ENCODE data around the gene MAST4.

MAST4 gene

GRCh38 chr5:66974256-66974655 is 378.1 kb downstream of the MAST4 start:
- no peak overlapping the region for H3K4me3 ChIP-seq (ENCODE audit: low read depth, low read length)
- no peak overlapping the region for H3K27ac ChIP-seq
- no peak for DNase-seq
- H3K36me3 ChIP-seq (replicated peaks), result no peaks in the 10 kb centered on the region
- H3K27me3 ChIP-seq (replicated peaks), result no peaks in the 10 kb centered on the region
- in situ Hi-C loops (cut with HindIII; ENCODE audit: low pct_ligation_motif_present, low sequenced_read_pairs), result no loop called here
- TF ChIP-seq, protein P1, sequence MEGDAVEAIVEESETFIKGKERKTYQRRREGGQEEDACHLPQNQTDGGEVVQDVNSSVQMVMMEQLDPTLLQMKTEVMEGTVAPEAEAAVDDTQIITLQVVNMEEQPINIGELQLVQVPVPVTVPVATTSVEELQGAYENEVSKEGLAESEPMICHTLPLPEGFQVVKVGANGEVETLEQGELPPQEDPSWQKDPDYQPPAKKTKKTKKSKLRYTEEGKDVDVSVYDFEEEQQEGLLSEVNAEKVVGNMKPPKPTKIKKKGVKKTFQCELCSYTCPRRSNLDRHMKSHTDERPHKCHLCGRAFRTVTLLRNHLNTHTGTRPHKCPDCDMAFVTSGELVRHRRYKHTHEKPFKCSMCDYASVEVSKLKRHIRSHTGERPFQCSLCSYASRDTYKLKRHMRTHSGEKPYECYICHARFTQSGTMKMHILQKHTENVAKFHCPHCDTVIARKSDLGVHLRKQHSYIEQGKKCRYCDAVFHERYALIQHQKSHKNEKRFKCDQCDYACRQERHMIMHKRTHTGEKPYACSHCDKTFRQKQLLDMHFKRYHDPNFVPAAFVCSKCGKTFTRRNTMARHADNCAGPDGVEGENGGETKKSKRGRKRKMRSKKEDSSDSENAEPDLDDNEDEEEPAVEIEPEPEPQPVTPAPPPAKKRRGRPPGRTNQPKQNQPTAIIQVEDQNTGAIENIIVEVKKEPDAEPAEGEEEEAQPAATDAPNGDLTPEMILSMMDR (IDR thresholded peaks at IDR 0.05; ENCODE audit: low read depth, low read length, missing control alignments), result no peak

DNA sequence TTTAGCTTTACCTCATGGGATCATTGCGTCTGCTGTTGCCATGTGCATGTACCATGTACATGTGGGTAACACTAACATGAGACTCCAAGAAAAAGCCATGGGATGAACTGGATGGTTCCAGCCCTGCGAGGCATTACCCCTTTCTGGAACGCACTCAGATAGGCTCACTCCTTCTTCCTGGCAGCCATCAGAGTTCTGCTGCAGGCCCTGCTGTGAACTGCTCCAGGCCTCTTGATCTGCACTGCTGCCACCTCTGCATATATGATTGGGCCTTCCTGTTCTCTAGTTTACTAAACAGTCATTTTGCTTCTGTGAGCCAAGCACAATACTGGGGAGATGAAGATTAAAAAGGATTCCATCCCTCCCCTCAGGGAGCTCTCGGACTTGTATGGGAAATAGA is 379.9 kb downstream of the MAST4 start:
- Histone ChIP-seq H3K4me3 (ENCODE audit: low read depth, low read length) (no peak overlapping the region), H3K36me3 (replicated peaks) (no peaks in the 10 kb centered on the region), H3K27ac (no peak overlapping the region), H3K27me3 (replicated peaks) (no peaks in the 10 kb centered on the region)
- TF ChIP-seq, protein P1 (IDR thresholded peaks at IDR 0.05; ENCODE audit: low read depth, low read length, missing control alignments), result no peak
- no peak for DNase-seq
- in situ Hi-C loops (cut with HindIII; ENCODE audit: low pct_ligation_motif_present, low sequenced_read_pairs), result no loop called here

DNA sequence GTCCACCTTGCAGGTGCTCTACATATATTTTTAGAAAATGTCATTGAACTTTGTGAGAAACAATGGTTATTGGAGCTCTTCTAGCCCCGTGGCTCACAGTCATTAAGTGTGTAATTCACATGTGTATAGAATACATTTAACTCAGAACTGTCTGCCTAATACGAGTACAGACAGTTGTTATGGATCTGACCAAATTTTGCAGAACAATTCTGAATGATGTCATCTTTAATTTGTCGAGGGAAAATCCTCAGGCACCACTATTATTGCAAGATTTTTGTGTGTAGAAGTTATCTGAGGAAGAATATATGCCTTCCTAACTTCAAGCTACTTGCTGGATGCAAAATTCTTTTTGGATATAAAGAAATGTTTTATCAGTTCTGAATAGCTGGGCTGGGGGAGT is 383.5 kb downstream of the MAST4 start:
- no peak for DNase-seq
- in situ Hi-C loops (cut with HindIII; ENCODE audit: low pct_ligation_motif_present, low sequenced_read_pairs), result no loop called here
- TF ChIP-seq, protein P1 (IDR thresholded peaks at IDR 0.05; ENCODE audit: low read depth, low read length, missing control alignments), result no peak
- H3K4me3 ChIP-seq (ENCODE audit: low read depth, low read length), result no peak overlapping the region
- no peaks in the 10 kb centered on the region for H3K36me3 ChIP-seq (replicated peaks)
- no peaks in the 10 kb centered on the region for H3K27me3 ChIP-seq (replicated peaks)
- no peak overlapping the region for H3K27ac ChIP-seq

GRCh38 chr5:66981266-66982055 is 385.3 kb downstream of the MAST4 start:
- TF ChIP-seq, protein P1 (IDR thresholded peaks at IDR 0.05; ENCODE audit: low read depth, low read length, missing control alignments), result no peak
- in situ Hi-C loops (cut with HindIII; ENCODE audit: low pct_ligation_motif_present, low sequenced_read_pairs), result no loop called here
- Histone ChIP-seq H3K27ac (no peak overlapping the region), H3K4me3 (ENCODE audit: low read depth, low read length) (no peak overlapping the region), H3K36me3 (replicated peaks) (no peaks in the 10 kb centered on the region), H3K27me3 (replicated peaks) (no peaks in the 10 kb centered on the region)
- no peak for DNase-seq

- in situ Hi-C loops (cut with HindIII; ENCODE audit: low pct_ligation_motif_present, low sequenced_read_pairs), result no loop called here
- Histone ChIP-seq H3K36me3 (replicated peaks) (no peaks in the 10 kb centered on the region), H3K27ac (no peak overlapping the region), H3K27me3 (replicated peaks) (no peaks in the 10 kb centered on the region), H3K4me3 (ENCODE audit: low read depth, low read length) (no peak overlapping the region)
- TF ChIP-seq, protein P1 (IDR thresholded peaks at IDR 0.05; ENCODE audit: low read depth, low read length, missing control alignments), result no peak
- DNase-seq, result no peak
Observed at GRCh38 chr5:66982056-66982387, 385.8 kb downstream of the MAST4 start.

DNA sequence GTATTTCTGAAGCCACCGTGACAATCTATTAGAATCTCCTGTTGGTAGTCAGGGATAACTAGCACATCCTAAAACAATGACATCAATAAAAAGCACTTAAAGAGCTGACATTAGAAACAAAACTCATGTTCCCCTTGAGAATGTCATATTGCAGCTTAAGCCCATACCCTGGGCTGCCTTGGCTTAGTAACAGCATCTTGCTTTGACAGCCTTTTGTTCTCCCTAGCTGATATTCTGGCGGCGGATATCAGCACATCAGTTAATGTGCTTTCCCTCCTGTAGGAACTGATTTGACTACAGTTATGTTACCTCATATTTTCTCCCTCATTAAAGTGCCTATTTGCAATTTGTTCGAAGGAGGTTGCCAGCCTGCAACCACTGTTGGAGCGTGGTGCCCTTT is 386.3 kb downstream of the MAST4 start:
- Histone ChIP-seq H3K27me3 (replicated peaks) (no peaks in the 10 kb centered on the region), H3K36me3 (replicated peaks) (no peaks in the 10 kb centered on the region), H3K27ac (no peak overlapping the region), H3K4me3 (ENCODE audit: low read depth, low read length) (no peak overlapping the region)
- TF ChIP-seq, protein P1 (IDR thresholded peaks at IDR 0.05; ENCODE audit: low read depth, low read length, missing control alignments), result no peak
- in situ Hi-C loops (cut with HindIII; ENCODE audit: low pct_ligation_motif_present, low sequenced_read_pairs), result no loop called here
- DNase-seq, result no peak

All from brain microvascular endothelial cell (primary cell).